ENCODE measurements around the gene HHAT. TPM values are rescaled to one million over a fixed set of nuclear protein-coding genes. Genes with fewer than 3 reads are reported as not detected.

HHAT gene
- polyA plus RNA-seq, 1 experiment, result 4.8 TPM

GRCh38 chr1:210360852-210361477, 32.3 kb downstream of the HHAT start:
- CTCF ChIA-PET, result interaction anchor here (0.5 to 9.4 kb wide), 63 partner anchors 8 to 1485 kb away, joined by 3 to 223 read pairs (median 4); partner anchors contain the start of gene HHAT
- Histone ChIP-seq H3K27ac (ENCODE audit: low read depth, low read length) (no peak overlapping the region), H3K4me3 (ENCODE audit: low read depth, low read length) (no peak overlapping the region), H3K27me3 (ENCODE audit: control insufficient read depth, insufficient read depth, low read length) (peaks cover 3% of the 10 kb centered on the region), H3K9me3 (ENCODE audit: control insufficient read depth, insufficient read depth, low read length) (no peaks in the 10 kb centered on the region)
- peak; percentile 89 for TF ChIP-seq CTCF (IDR thresholded peaks at IDR 0.05; ENCODE audit: low read depth, low read length)
- DNase-seq (ENCODE audit: low read depth, low spot score), result peak; percentile 44
- POLR2A ChIA-PET, result interaction anchor here (0.7 kb wide), 1 partner anchor 521 kb away, joined by 3 read pairs; no protein-coding TSS in a partner anchor

GRCh38 chr1:210361665-210362064, 33.0 kb downstream of the HHAT start:
- ChIA-PET POLR2A (no interaction called here), CTCF (interaction anchor here (0.5 to 9.4 kb wide), 21 partner anchors 8 to 933 kb away, joined by 3 to 223 read pairs (median 9); no protein-coding TSS in a partner anchor)
- Histone ChIP-seq H3K9me3 (ENCODE audit: control insufficient read depth, insufficient read depth, low read length) (no peaks in the 10 kb centered on the region), H3K27ac (ENCODE audit: low read depth, low read length) (no peak overlapping the region), H3K4me3 (ENCODE audit: low read depth, low read length) (no peak overlapping the region), H3K27me3 (ENCODE audit: control insufficient read depth, insufficient read depth, low read length) (peaks cover 3% of the 10 kb centered on the region)
- no peak for DNase-seq (ENCODE audit: low read depth, low spot score)
- no peak for TF ChIP-seq CTCF (IDR thresholded peaks at IDR 0.05; ENCODE audit: low read depth, low read length)

GRCh38 chr1:210362526-210362925, 33.8 kb downstream of the HHAT start:
- Histone ChIP-seq H3K4me3 (ENCODE audit: low read depth, low read length) (no peak overlapping the region), H3K27me3 (ENCODE audit: control insufficient read depth, insufficient read depth, low read length) (peaks cover 3% of the 10 kb centered on the region), H3K9me3 (ENCODE audit: control insufficient read depth, insufficient read depth, low read length) (no peaks in the 10 kb centered on the region), H3K27ac (ENCODE audit: low read depth, low read length) (no peak overlapping the region)
- ChIA-PET CTCF (interaction anchor here (0.8 to 9.4 kb wide), 5 partner anchors 12 to 219 kb away, joined by 3 to 223 read pairs (median 4); no protein-coding TSS in a partner anchor), POLR2A (no interaction called here)
- TF ChIP-seq CTCF (IDR thresholded peaks at IDR 0.05; ENCODE audit: low read depth, low read length), result no peak
- DNase-seq (ENCODE audit: low read depth, low spot score), result peak; percentile 45

GRCh38 chr1:210363119-210363518, 34.4 kb downstream of the HHAT start:
- Histone ChIP-seq H3K27ac (ENCODE audit: low read depth, low read length) (no peak overlapping the region), H3K9me3 (ENCODE audit: control insufficient read depth, insufficient read depth, low read length) (no peaks in the 10 kb centered on the region), H3K27me3 (ENCODE audit: control insufficient read depth, insufficient read depth, low read length) (peaks cover 3% of the 10 kb centered on the region), H3K4me3 (ENCODE audit: low read depth, low read length) (no peak overlapping the region)
- ChIA-PET CTCF (interaction anchor here (0.8 to 9.4 kb wide), 5 partner anchors 13 to 219 kb away, joined by 3 to 223 read pairs (median 4); no protein-coding TSS in a partner anchor), POLR2A (no interaction called here)
- no peak for DNase-seq (ENCODE audit: low read depth, low spot score)
- no peak for TF ChIP-seq CTCF (IDR thresholded peaks at IDR 0.05; ENCODE audit: low read depth, low read length)

- POLR2A ChIA-PET, result no interaction called here
- Histone ChIP-seq H3K9me3 (ENCODE audit: control insufficient read depth, insufficient read depth, low read length) (no peaks in the 10 kb centered on the region), H3K27me3 (ENCODE audit: control insufficient read depth, insufficient read depth, low read length) (peaks cover 3% of the 10 kb centered on the region), H3K27ac (ENCODE audit: low read depth, low read length) (no peak overlapping the region), H3K4me3 (ENCODE audit: low read depth, low read length) (no peak overlapping the region)
- no peak for DNase-seq (ENCODE audit: low read depth, low spot score)
- TF ChIP-seq CTCF (IDR thresholded peaks at IDR 0.05; ENCODE audit: low read depth, low read length), result no peak
- CTCF ChIA-PET, result interaction anchor here (8.6 to 9.4 kb wide), 2 partner anchors 12 to 37 kb away, joined by 176 to 223 read pairs; no protein-coding TSS in a partner anchor
Observed at GRCh38 chr1:210364479-210364878, 35.8 kb downstream of the HHAT start.
